Neural cell (in vitro differentiated cells): Measurements from ENCODE around the gene WBP11. TPM values are rescaled to one million over a fixed set of nuclear protein-coding genes. Genes with fewer than 3 reads are reported as not detected.

Source experiments
- H2AFZ ChIP-seq: fragments of 200-600, 300-800 bp; sonication (generic), shearing (Covaris generic); 2 replicates; pipeline ENCODE4 v1.6.0; 2014; ENCODE audit warnings: low read depth, mild to moderate bottlenecking, antibody characterized with exemption, low read length, moderate library complexity
- H3F3A ChIP-seq: fragments of 200-600 bp; shearing (Covaris generic); 2 replicates; pipeline ENCODE4 v1.6.1; 2016; ENCODE audit warnings: mild to moderate bottlenecking, moderate library complexity, mixed read lengths, antibody characterized with exemption, low read length; ENCODE audit not compliant: insufficient read depth, poor library complexity, severe bottlenecking
- H3K27ac ChIP-seq: fragments of 200-600, 300-800 bp; sonication (generic), shearing (Covaris generic); 2 replicates; pipeline ENCODE4 v1.5.1; 2014; ENCODE audit warnings: mild to moderate bottlenecking, low read length, moderate library complexity
- H3K27me3 ChIP-seq: fragments of 300-800, 200-600 bp; sonication (generic), shearing (Covaris generic); 2 replicates; pipeline ENCODE4 v1.6.0; 2014; ENCODE audit warnings: mild to moderate bottlenecking, low read depth, low read length, moderate library complexity; ENCODE audit not compliant: insufficient read depth
- H3K36me3 ChIP-seq: fragments of 300-800, 200-600 bp; sonication (generic), shearing (Covaris generic); 2 replicates; pipeline ENCODE4 v1.5.1; 2014; ENCODE audit warnings: mild to moderate bottlenecking, antibody characterized with exemption, low read length, moderate library complexity; ENCODE audit not compliant: insufficient read depth
- H3K4me2 ChIP-seq: fragments of 300-800, 200-600 bp; sonication (generic), shearing (Covaris generic); 2 replicates; pipeline ENCODE4 v1.6.0; 2014; ENCODE audit warnings: mild to moderate bottlenecking, low read length
- H3K4me3 ChIP-seq: fragments of 300-800, 200-600 bp; sonication (generic), shearing (Covaris generic); 2 replicates; pipeline ENCODE4 v1.5.1; 2014; ENCODE audit warnings: mild to moderate bottlenecking, low read length, moderate library complexity
- H3K79me2 ChIP-seq: fragments of 200-600 bp; shearing (Covaris generic); replicated peaks from 2 replicates; pipeline ENCODE4 v1.6.0; 2014; ENCODE audit warnings: mild to moderate bottlenecking, low read length, moderate library complexity; ENCODE audit not compliant: insufficient read depth
- H3K9ac ChIP-seq: fragments of 300-800, 200-600 bp; sonication (generic), shearing (Covaris generic); 2 replicates; pipeline ENCODE4 v1.6.1; 2016; ENCODE audit warnings: mild to moderate bottlenecking, low read length, mixed read lengths
- H3K9me2 ChIP-seq: fragments of 200-600 bp; shearing (Covaris generic); 2 replicates; pipeline ENCODE4 v1.6.1; 2016; ENCODE audit warnings: mild to moderate bottlenecking, low read length, mixed read lengths; ENCODE audit not compliant: insufficient read depth
- H3K9me3 ChIP-seq: fragments of 200-600, 300-800 bp; sonication (generic), shearing (Covaris generic); 2 replicates; pipeline ENCODE4 v1.6.1; 2016; ENCODE audit warnings: mild to moderate bottlenecking, mixed run types, low read length, moderate library complexity, mixed read lengths
- H4K20me1 ChIP-seq: fragments of 200-600 bp; shearing (Covaris generic); 2 replicates; pipeline ENCODE4 v1.6.1; 2016; ENCODE audit warnings: mild to moderate bottlenecking, mixed run types; ENCODE audit not compliant: insufficient read depth
- CTCF ChIP-seq: fragments of 450-650 bp; IDR thresholded peaks from 2 replicates; pipeline ENCODE4 v1.5.1; 2014; ENCODE audit warnings: antibody characterized with exemption, mild to moderate bottlenecking, moderate library complexity; ENCODE audit not compliant: poor library complexity, severe bottlenecking
- EP300 ChIP-seq: fragments of 450-650 bp; conservative IDR thresholded peaks from 2 replicates; pipeline ENCODE4 v1.6.1; 2014; ENCODE audit warnings: antibody characterized with exemption, mild to moderate bottlenecking, moderate library complexity; ENCODE audit not compliant: poor library complexity, severe bottlenecking
- EZH2 ChIP-seq: fragments of 200-600, 300-800 bp; shearing (Covaris generic), sonication (generic); IDR thresholded peaks from 2 replicates; pipeline ENCODE4 v1.6.1; 2014; ENCODE audit warnings: antibody characterized with exemption, low read length, borderline replicate concordance, mild to moderate bottlenecking; ENCODE audit not compliant: insufficient read depth, poor library complexity, severe bottlenecking
- MXI1 ChIP-seq: fragments of 450-650 bp; conservative IDR thresholded peaks from 2 replicates; pipeline ENCODE4 v1.6.1; 2014; ENCODE audit warnings: antibody characterized with exemption, mild to moderate bottlenecking; ENCODE audit not compliant: poor library complexity, severe bottlenecking
- POLR2AphosphoS5 ChIP-seq: IDR thresholded peaks from 2 replicates; pipeline ENCODE4 v1.6.1; 2012
- RAD21 ChIP-seq: fragments of 450-650 bp; conservative IDR thresholded peaks from 2 replicates; pipeline ENCODE4 v1.6.1; 2014; ENCODE audit warnings: antibody characterized with exemption, mild to moderate bottlenecking, moderate library complexity
- REST ChIP-seq: IDR thresholded peaks from 2 replicates; pipeline ENCODE4 v1.6.1; 2012; ENCODE audit warnings: borderline replicate concordance
- SMC3 ChIP-seq: fragments of 450-650 bp; conservative IDR thresholded peaks from 2 replicates; pipeline ENCODE4 v1.6.1; 2014; ENCODE audit warnings: antibody characterized with exemption, mild to moderate bottlenecking, moderate library complexity; ENCODE audit not compliant: poor library complexity
- TAF1 ChIP-seq: IDR thresholded peaks from 2 replicates; pipeline ENCODE4 v1.6.1; 2012; ENCODE audit warnings: low read depth
- polyA plus RNA-seq: library from polyadenylated mRNA; depleted of rRNA; stranded (reverse); fragments of >200 nt; gene quantifications from 2 replicates; pipeline ENCODE4 v1.2.3, GENCODE V29; 2014

WBP11 gene
- polyA plus RNA-seq, 1 donor from 2014 or later = 12.9 TPM

- H3K9me2 ChIP-seq = no peaks in the 10 kb centered on the region
- no peak overlapping the region for H3K4me3 ChIP-seq
- H3K36me3 ChIP-seq = no peaks in the 10 kb centered on the region
- H3K9me3 ChIP-seq = no peaks in the 10 kb centered on the region
- TF ChIP-seq SMC3 = no peak
- TF ChIP-seq TAF1 = no peak
- TF ChIP-seq REST = no peak
- no peak for TF ChIP-seq CTCF
- TF ChIP-seq RAD21 = no peak
- no peaks in the 10 kb centered on the region for H3F3A ChIP-seq
- H3K27ac ChIP-seq = no peak overlapping the region
- no peaks in the 10 kb centered on the region for H4K20me1 ChIP-seq
- H3K27me3 ChIP-seq = no peaks in the 10 kb centered on the region
- no peak overlapping the region for H3K9ac ChIP-seq
- no peaks in the 10 kb centered on the region for H3K79me2 ChIP-seq
- H2AFZ ChIP-seq = no peak overlapping the region
- no peak overlapping the region for H3K4me2 ChIP-seq
These were observed 47.8 kb upstream of the WBP11 start for GRCh38 chr12:14850929-14851663.

DNA sequence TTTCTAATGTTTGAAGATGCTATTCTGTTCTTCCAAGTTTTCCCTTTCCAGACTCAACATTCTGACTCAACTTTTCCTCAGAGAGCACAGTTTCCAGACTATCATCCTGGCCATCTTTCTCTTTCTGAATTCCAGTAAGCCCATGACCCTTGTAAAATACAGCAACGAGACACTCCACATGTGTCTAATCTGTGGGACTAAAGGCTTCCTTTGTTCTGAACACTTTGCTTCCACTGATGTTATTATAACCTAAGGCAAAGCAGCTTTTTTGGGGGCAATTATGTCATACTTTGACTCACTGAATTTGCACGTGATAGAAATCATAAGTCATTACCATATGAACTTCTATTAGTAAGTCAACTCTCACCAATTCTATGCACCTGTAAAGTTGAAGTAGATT lies 46.4 kb upstream of the WBP11 start:
- no peak for TF ChIP-seq CTCF
- no peak for TF ChIP-seq EP300
- no peak for TF ChIP-seq EZH2
- TF ChIP-seq REST = no peak
- TF ChIP-seq SMC3 = no peak
- TF ChIP-seq MXI1 = no peak
- TF ChIP-seq RAD21 = no peak
- TF ChIP-seq POLR2AphosphoS5 = no peak
- no peak for TF ChIP-seq TAF1
- Histone ChIP-seq H3K4me2 (no peak overlapping the region), H3K9ac (no peak overlapping the region), H4K20me1 (no peaks in the 10 kb centered on the region), H3K9me2 (no peaks in the 10 kb centered on the region), H3K27ac (no peak overlapping the region), H3K36me3 (no peaks in the 10 kb centered on the region), H2AFZ (no peak overlapping the region), H3K4me3 (no peak overlapping the region), H3F3A (no peaks in the 10 kb centered on the region), H3K9me3 (no peaks in the 10 kb centered on the region), H3K79me2 (no peaks in the 10 kb centered on the region), H3K27me3 (no peaks in the 10 kb centered on the region)
